GM23248 (cell line): Measurements from ENCODE around the gene GLUD1. TPM values are rescaled to one million over a fixed set of nuclear protein-coding genes. Genes with fewer than 3 reads are reported as not detected.
A peak's percentile ranks its signal among the peaks of the same experiment; 100 is the strongest.
"Not testable (repeated sequence)": the region's sequence is repeated elsewhere in the genome, so short reads cannot be mapped to it uniquely, and the experiment has no call there.

Experiments
- DNase-seq: peaks from one replicate; pipeline ENCODE4 v3.0.0-alpha.2; 2015
- H2AFZ ChIP-seq: fragments of 200-600 bp; sonication (generic); 2 replicates; pipeline ENCODE4 v1.6.1; 2016; ENCODE audit warnings: antibody characterized with exemption
- H3F3A ChIP-seq: fragments of 200-600 bp; sonication (generic); 2 replicates; pipeline ENCODE4 v1.6.1; 2016; ENCODE audit warnings: mild to moderate bottlenecking, antibody characterized with exemption, mixed run types; ENCODE audit not compliant: insufficient read depth
- H3K27ac ChIP-seq: fragments of 200-600 bp; sonication (generic); 2 replicates; pipeline ENCODE4 v1.5.1; 2016; ENCODE audit warnings: mild to moderate bottlenecking
- H3K27me3 ChIP-seq: fragments of 200-600 bp; sonication (generic); replicated peaks from 2 replicates; pipeline ENCODE4 v1.6.1; 2016; ENCODE audit warnings: mild to moderate bottlenecking; ENCODE audit not compliant: insufficient read depth
- H3K36me3 ChIP-seq: fragments of 200-600 bp; sonication (generic); 2 replicates; pipeline ENCODE4 v1.6.1; 2016; ENCODE audit warnings: low read depth, mild to moderate bottlenecking
- H3K4me1 ChIP-seq: fragments of 200-600 bp; sonication (generic); 2 replicates; pipeline ENCODE4 v1.6.1; 2016; ENCODE audit warnings: mild to moderate bottlenecking; ENCODE audit not compliant: insufficient read depth
- H3K4me2 ChIP-seq: fragments of 200-600 bp; sonication (generic); one replicate; pipeline ENCODE4 v1.6.1; 2016; ENCODE audit warnings: mild to moderate bottlenecking; ENCODE audit not compliant: unreplicated experiment
- H3K4me3 ChIP-seq: fragments of 200-600 bp; sonication (generic); 2 replicates; pipeline ENCODE4 v1.5.1; 2016; ENCODE audit warnings: mild to moderate bottlenecking
- H3K79me2 ChIP-seq: fragments of 200-600 bp; sonication (generic); 2 replicates; pipeline ENCODE4 v1.6.1; 2016; ENCODE audit warnings: mild to moderate bottlenecking; ENCODE audit not compliant: insufficient read depth
- H3K9ac ChIP-seq: fragments of 200-600 bp; sonication (generic); 2 replicates; pipeline ENCODE4 v1.6.1; 2016; ENCODE audit warnings: mild to moderate bottlenecking
- H3K9me2 ChIP-seq: fragments of 200-600 bp; sonication (generic); 2 replicates; pipeline ENCODE4 v1.6.1; 2016; ENCODE audit warnings: mixed run types, mild to moderate bottlenecking, moderate library complexity; ENCODE audit not compliant: insufficient read depth
- H3K9me3 ChIP-seq: fragments of 200-600 bp; sonication (generic); one replicate; pipeline ENCODE4 v1.6.1; 2017; ENCODE audit warnings: low read depth
- H4K20me1 ChIP-seq: fragments of 200-600 bp; sonication (generic); 2 replicates; pipeline ENCODE4 v1.6.0; 2016; ENCODE audit not compliant: insufficient read depth
- EZH2 ChIP-seq: fragments of 200-600 bp; sonication (generic); IDR thresholded peaks from 2 replicates; pipeline ENCODE4 v1.6.1; 2018; ENCODE audit warnings: antibody characterized with exemption, mild to moderate bottlenecking; ENCODE audit not compliant: insufficient read depth, poor library complexity, severe bottlenecking
- EZH2phosphoT487 ChIP-seq: fragments of 200-600 bp; sonication (generic); IDR thresholded peaks from 2 replicates; pipeline ENCODE4 v1.6.1; 2018; ENCODE audit warnings: antibody characterized with exemption, moderate library complexity, mild to moderate bottlenecking, low read depth; ENCODE audit not compliant: insufficient read depth
- WGBS, 2 experiments: methylation state at CpG; one replicate each; pipeline ENCODE4 v1.1.6; 2015 to 2017; ENCODE audit warnings: low lambda C conversion rate in 2 of 2, low coverage in 1 of 2; ENCODE audit errors: missing lambda C conversion rate in 2 of 2; 5-methylcytosine and 5-hydroxymethylcytosine counted together
- in situ Hi-C: fragments of 300-500 bp; cut with MboI; formaldehyde crosslinking; loops from 2 replicates; pipeline ENCODE4 v1.15.0; 2020
- polyA plus RNA-seq: library from polyadenylated mRNA; unstranded; fragments of >200 nt; fragmentation: Nextera tagmentation; extraction: Ambion mirVana; gene quantifications from 2 replicates; pipeline ENCODE4 v1.2.1, GENCODE V29; 2016
- total RNA-seq: library from RNA; depleted of rRNA; stranded (reverse); fragments of >200 nt; shearing (Covaris generic); gene quantifications from 2 replicates; pipeline ENCODE4 v1.2.3, GENCODE V29; 2014

GLUD1 gene
- total and polyA plus RNA-seq, 2 experiments from 2014 or later: 98.8 to 209 TPM

- no peak for TF ChIP-seq EZH2phosphoT487
- peaks cover 99% of the 10 kb centered on the region for H3K79me2 ChIP-seq
- H3K9me2 ChIP-seq: no peaks in the 10 kb centered on the region
- H3K9ac ChIP-seq: no peak overlapping the region
- H3K9me3 ChIP-seq: no peaks in the 10 kb centered on the region
- no peak overlapping the region for H3K27ac ChIP-seq
- no peak overlapping the region for H3K4me2 ChIP-seq
- WGBS, 2 experiments: 64 to 74% methylated on average over 4 of the region's 4 CpGs
- peaks cover 33% of the 10 kb centered on the region for H3K4me1 ChIP-seq
- in situ Hi-C loops: no loop called here
- DNase-seq: no peak
- H3K4me3 ChIP-seq: no peak overlapping the region
- peaks cover 31% of the 10 kb centered on the region for H3F3A ChIP-seq
- 0 out of 2 replicates have a peak, but pooled peaks cover 13% of the 10 kb centered on the region for H3K36me3 ChIP-seq
- no peak overlapping the region for H2AFZ ChIP-seq
- H3K27me3 ChIP-seq: no peaks in the 10 kb centered on the region
- no peaks in the 10 kb centered on the region for H4K20me1 ChIP-seq
These were observed 4.9 kb downstream of the GLUD1 start for GRCh38 chr10:87089746-87090145.

- no peak for DNase-seq
- TF ChIP-seq EZH2 (no peak), EZH2phosphoT487 (no peak)
- Histone ChIP-seq H3K9ac (no peak overlapping the region), H3K4me1 (peaks cover 42% of the 10 kb centered on the region), H3K4me3 (no peak overlapping the region), H3K36me3 (0 out of 2 replicates have a peak, but pooled peaks cover 13% of the 10 kb centered on the region), H3K27ac (no peak overlapping the region), H4K20me1 (no peaks in the 10 kb centered on the region), H3K9me3 (no peaks in the 10 kb centered on the region), H3K4me2 (no peak overlapping the region), H3K9me2 (no peaks in the 10 kb centered on the region), H2AFZ (no peak overlapping the region), H3F3A (peaks cover 34% of the 10 kb centered on the region), H3K79me2 (peaks cover 73% of the 10 kb centered on the region), H3K27me3 (no peaks in the 10 kb centered on the region)
- in situ Hi-C loops: no loop called here
- 94 to 97% methylated on average over 1 of the region's 1 CpG for WGBS, 2 experiments
These were observed 9.1 kb downstream of the GLUD1 start for GRCh38 chr10:87085537-87085936.

GRCh38 chr10:87084291-87084782, 10.3 kb downstream of the GLUD1 start:
- H4K20me1 ChIP-seq, in situ Hi-C loops, H3K36me3 ChIP-seq, H3K9me2 ChIP-seq, H3K27me3 ChIP-seq, H3K9me3 ChIP-seq, H2AFZ ChIP-seq: not testable (repeated sequence)
- peak overlapping the region; percentile 80 for H3K9ac ChIP-seq
- peaks cover 68% of the 10 kb centered on the region for H3K79me2 ChIP-seq
- H3K4me2 ChIP-seq: peak overlapping the region; percentile 61
- H3K4me3 ChIP-seq: peak overlapping the region; percentile 38
- DNase-seq: peak; percentile 87
- peaks cover 34% of the 10 kb centered on the region for H3F3A ChIP-seq
- H3K4me1 ChIP-seq: peaks cover 32% of the 10 kb centered on the region
- H3K27ac ChIP-seq: peak overlapping the region; percentile 94

- peak overlapping the region; percentile 38 for H3K4me3 ChIP-seq
- peaks cover 39% of the 10 kb centered on the region for H3K4me1 ChIP-seq
- H3F3A ChIP-seq: peaks cover 34% of the 10 kb centered on the region
- peak overlapping the region; percentile 80 for H3K9ac ChIP-seq
- 8 to 15% methylated on average over 5 of the region's 5 CpGs for WGBS, 2 experiments
- H3K27ac ChIP-seq: peak overlapping the region; percentile 94
- H3K27me3 ChIP-seq, H4K20me1 ChIP-seq, H3K9me3 ChIP-seq, H3K9me2 ChIP-seq, H3K36me3 ChIP-seq, H2AFZ ChIP-seq, in situ Hi-C loops: not testable (repeated sequence)
- peak overlapping the region; percentile 39 for H3K4me2 ChIP-seq
- peaks cover 68% of the 10 kb centered on the region for H3K79me2 ChIP-seq
- DNase-seq: peak; percentile 88
These were observed 10.9 kb downstream of the GLUD1 start for GRCh38 chr10:87083576-87084290.

- Histone ChIP-seq H3K4me3 (peak overlapping the region; percentile 39), H3K4me1 (peaks cover 39% of the 10 kb centered on the region), H3K27ac (peak overlapping the region; percentile 94), H3K79me2 (peaks cover 68% of the 10 kb centered on the region), H3K9ac (peak overlapping the region; percentile 80), H3F3A (peaks cover 34% of the 10 kb centered on the region), H3K4me2 (peak overlapping the region; percentile 78)
- H3K36me3 ChIP-seq, H2AFZ ChIP-seq, H3K27me3 ChIP-seq, in situ Hi-C loops, H4K20me1 ChIP-seq, H3K9me2 ChIP-seq, H3K9me3 ChIP-seq: not testable (repeated sequence)
- peak; percentile 88 for DNase-seq
- WGBS, 2 experiments: 6 to 8% methylated on average over 1 of the region's 1 CpG
These were observed 12.4 kb downstream of the GLUD1 start for GRCh38 chr10:87082219-87082618.

GRCh38 chr10:87081574-87081973, 13.1 kb downstream of the GLUD1 start:
- H2AFZ ChIP-seq, in situ Hi-C loops, H3K36me3 ChIP-seq, H3K9me2 ChIP-seq, H4K20me1 ChIP-seq, H3K27me3 ChIP-seq, H3K9me3 ChIP-seq, DNase-seq: not testable (repeated sequence)
- Histone ChIP-seq H3K79me2 (peaks cover 68% of the 10 kb centered on the region), H3K4me2 (peak overlapping the region; percentile 78), H3F3A (peaks cover 34% of the 10 kb centered on the region), H3K27ac (peak overlapping the region; percentile 94), H3K9ac (peak overlapping the region; percentile 80), H3K4me3 (peak overlapping the region; percentile 39), H3K4me1 (peaks cover 39% of the 10 kb centered on the region)
- 20 to 31% methylated on average over 1 to 2 of the region's 3 CpGs for WGBS, 2 experiments

- 95 to 100% methylated on average over 1 to 19 of the region's 31 CpGs for WGBS, 2 experiments
- H4K20me1 ChIP-seq, H3K27me3 ChIP-seq, H3K4me3 ChIP-seq, DNase-seq, in situ Hi-C loops, H3K9me2 ChIP-seq, H3K27ac ChIP-seq, H3K9me3 ChIP-seq, H3K4me2 ChIP-seq, H2AFZ ChIP-seq, H3K9ac ChIP-seq, H3K36me3 ChIP-seq: not testable (repeated sequence)
- peaks cover 68% of the 10 kb centered on the region for H3K79me2 ChIP-seq
- peaks cover 39% of the 10 kb centered on the region for H3K4me1 ChIP-seq
- H3F3A ChIP-seq: peaks cover 29% of the 10 kb centered on the region
These were observed 14.0 kb downstream of the GLUD1 start for GRCh38 chr10:87080621-87081020.
